Fibroblast of skin of back (primary cell): Measurements from ENCODE around the gene MARCHF6.
A peak's percentile ranks its signal among the peaks of the same experiment; 100 is the strongest.
"Not testable (repeated sequence)": the region's sequence is repeated elsewhere in the genome, so short reads cannot be mapped to it uniquely, and the experiment has no call there.

ENCODE experiments used
- DNase-seq: peaks from one replicate; pipeline ENCODE4 v3.0.0-alpha.2; 2013

MARCHF6 gene

GRCh38 chr5:10351199-10351905, 2.1 kb upstream of the MARCHF6 start:
- DNase-seq: peak; percentile 82

- DNase-seq: no peak
Measured at GRCh38 chr5:10351919-10352318, 1.6 kb upstream of the MARCHF6 start.

GRCh38 chr5:10352430-10353240, 860 bp upstream of the MARCHF6 start:
- DNase-seq: peak; percentile 38

GRCh38 chr5:10354048-10354872, 765 bp downstream of the MARCHF6 start:
- peak; percentile 54 for DNase-seq

- peak; percentile 82 for DNase-seq
Measured at GRCh38 chr5:10355071-10355889, 1.8 kb downstream of the MARCHF6 start.

- DNase-seq: no peak
Measured at GRCh38 chr5:10358999-10359398, 5.5 kb downstream of the MARCHF6 start.

GRCh38 chr5:10360686-10361085, 7.2 kb downstream of the MARCHF6 start:
- no peak for DNase-seq

- no peak for DNase-seq
Measured at GRCh38 chr5:10363519-10364185, 10.2 kb downstream of the MARCHF6 start.

GRCh38 chr5:10364186-10364689, 10.7 kb downstream of the MARCHF6 start:
- no peak for DNase-seq

- no peak for DNase-seq
Measured at GRCh38 chr5:10365782-10366181, 12.3 kb downstream of the MARCHF6 start.

- peak; percentile 86 for DNase-seq
Measured at GRCh38 chr5:10366310-10367272, 13.1 kb downstream of the MARCHF6 start.

- peak; percentile 14 for DNase-seq
Measured at GRCh38 chr5:10367579-10367978, 14.1 kb downstream of the MARCHF6 start.

GRCh38 chr5:10370931-10371330, 17.4 kb downstream of the MARCHF6 start:
- no peak for DNase-seq

- DNase-seq: not testable (repeated sequence)
Measured at GRCh38 chr5:10371369-10371768, 17.9 kb downstream of the MARCHF6 start.

- DNase-seq: no peak
Measured at GRCh38 chr5:10372726-10373709, 19.5 kb downstream of the MARCHF6 start.

GRCh38 chr5:10374046-10375022, 20.8 kb downstream of the MARCHF6 start:
- DNase-seq: no peak

- DNase-seq: not testable (repeated sequence)
Measured at GRCh38 chr5:10375146-10375545, 21.7 kb downstream of the MARCHF6 start.

GRCh38 chr5:10376544-10376943, 23.0 kb downstream of the MARCHF6 start:
- no peak for DNase-seq
